GM23248 (cell line): ENCODE results near the gene SMARCC1. TPM values are rescaled to one million over a fixed set of nuclear protein-coding genes. Genes with fewer than 3 reads are reported as not detected.

Experiments used
- DNase-seq: peaks from one replicate; pipeline ENCODE4 v3.0.0-alpha.2; 2015
- H2AFZ ChIP-seq: fragments of 200-600 bp; sonication (generic); 2 replicates; pipeline ENCODE4 v1.6.1; 2016; ENCODE audit warnings: antibody characterized with exemption
- H3F3A ChIP-seq: fragments of 200-600 bp; sonication (generic); 2 replicates; pipeline ENCODE4 v1.6.1; 2016; ENCODE audit warnings: mild to moderate bottlenecking, antibody characterized with exemption, mixed run types; ENCODE audit not compliant: insufficient read depth
- H3K27ac ChIP-seq: fragments of 200-600 bp; sonication (generic); 2 replicates; pipeline ENCODE4 v1.5.1; 2016; ENCODE audit warnings: mild to moderate bottlenecking
- H3K27me3 ChIP-seq: fragments of 200-600 bp; sonication (generic); replicated peaks from 2 replicates; pipeline ENCODE4 v1.6.1; 2016; ENCODE audit warnings: mild to moderate bottlenecking; ENCODE audit not compliant: insufficient read depth
- H3K36me3 ChIP-seq: fragments of 200-600 bp; sonication (generic); 2 replicates; pipeline ENCODE4 v1.6.1; 2016; ENCODE audit warnings: low read depth, mild to moderate bottlenecking
- H3K4me1 ChIP-seq: fragments of 200-600 bp; sonication (generic); 2 replicates; pipeline ENCODE4 v1.6.1; 2016; ENCODE audit warnings: mild to moderate bottlenecking; ENCODE audit not compliant: insufficient read depth
- H3K4me2 ChIP-seq: fragments of 200-600 bp; sonication (generic); one replicate; pipeline ENCODE4 v1.6.1; 2016; ENCODE audit warnings: mild to moderate bottlenecking; ENCODE audit not compliant: unreplicated experiment
- H3K4me3 ChIP-seq: fragments of 200-600 bp; sonication (generic); 2 replicates; pipeline ENCODE4 v1.5.1; 2016; ENCODE audit warnings: mild to moderate bottlenecking
- H3K79me2 ChIP-seq: fragments of 200-600 bp; sonication (generic); 2 replicates; pipeline ENCODE4 v1.6.1; 2016; ENCODE audit warnings: mild to moderate bottlenecking; ENCODE audit not compliant: insufficient read depth
- H3K9ac ChIP-seq: fragments of 200-600 bp; sonication (generic); 2 replicates; pipeline ENCODE4 v1.6.1; 2016; ENCODE audit warnings: mild to moderate bottlenecking
- H3K9me2 ChIP-seq: fragments of 200-600 bp; sonication (generic); 2 replicates; pipeline ENCODE4 v1.6.1; 2016; ENCODE audit warnings: mixed run types, mild to moderate bottlenecking, moderate library complexity; ENCODE audit not compliant: insufficient read depth
- H3K9me3 ChIP-seq: fragments of 200-600 bp; sonication (generic); one replicate; pipeline ENCODE4 v1.6.1; 2017; ENCODE audit warnings: low read depth
- H4K20me1 ChIP-seq: fragments of 200-600 bp; sonication (generic); 2 replicates; pipeline ENCODE4 v1.6.0; 2016; ENCODE audit not compliant: insufficient read depth
- EZH2 ChIP-seq: fragments of 200-600 bp; sonication (generic); IDR thresholded peaks from 2 replicates; pipeline ENCODE4 v1.6.1; 2018; ENCODE audit warnings: antibody characterized with exemption, mild to moderate bottlenecking; ENCODE audit not compliant: insufficient read depth, poor library complexity, severe bottlenecking
- EZH2phosphoT487 ChIP-seq: fragments of 200-600 bp; sonication (generic); IDR thresholded peaks from 2 replicates; pipeline ENCODE4 v1.6.1; 2018; ENCODE audit warnings: antibody characterized with exemption, moderate library complexity, mild to moderate bottlenecking, low read depth; ENCODE audit not compliant: insufficient read depth
- WGBS, 2 experiments: methylation state at CpG; one replicate each; pipeline ENCODE4 v1.1.6; 2015 to 2017; ENCODE audit warnings: low lambda C conversion rate in 2 of 2, low coverage in 1 of 2; ENCODE audit errors: missing lambda C conversion rate in 2 of 2; 5-methylcytosine and 5-hydroxymethylcytosine counted together
- in situ Hi-C: fragments of 300-500 bp; cut with MboI; formaldehyde crosslinking; loops from 2 replicates; pipeline ENCODE4 v1.15.0; 2020
- polyA plus RNA-seq: library from polyadenylated mRNA; unstranded; fragments of >200 nt; fragmentation: Nextera tagmentation; extraction: Ambion mirVana; gene quantifications from 2 replicates; pipeline ENCODE4 v1.2.1, GENCODE V29; 2016
- total RNA-seq: library from RNA; depleted of rRNA; stranded (reverse); fragments of >200 nt; shearing (Covaris generic); gene quantifications from 2 replicates; pipeline ENCODE4 v1.2.3, GENCODE V29; 2014

SMARCC1 gene
- total and polyA plus RNA-seq, 2 experiments from 2014 or later = 31.5 to 40.9 TPM

DNA sequence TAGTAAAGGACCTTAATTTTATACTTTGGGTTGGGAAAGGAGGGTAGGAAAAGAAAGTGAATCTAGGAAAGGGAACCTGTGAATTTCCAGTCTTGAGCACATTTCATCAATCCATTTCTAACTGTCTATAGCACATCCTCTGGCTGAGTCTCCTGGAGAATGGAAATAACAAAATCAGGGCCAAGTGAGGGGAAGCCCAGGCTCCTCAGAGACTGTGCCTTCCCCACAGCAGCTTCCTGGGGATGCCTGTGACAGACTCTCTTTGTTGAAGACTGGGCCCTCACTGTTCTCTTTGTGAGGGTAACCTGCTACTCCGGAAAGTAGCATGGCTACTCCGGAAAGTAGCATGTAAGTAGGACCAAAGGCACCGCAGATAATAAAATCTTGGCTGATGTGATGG is 180.4 kb downstream of the SMARCC1 start:
- peaks cover 9% of the 10 kb centered on the region; the same call in 1 of the 2 replicates for H3K79me2 ChIP-seq
- TF ChIP-seq EZH2phosphoT487 (no peak), EZH2 (no peak)
- DNase-seq = no peak
- no peaks in the 10 kb centered on the region for H3K9me3 ChIP-seq
- H3K27me3 ChIP-seq = no peaks in the 10 kb centered on the region
- H3K4me2 ChIP-seq = no peak overlapping the region
- no peak overlapping the region for H3K4me3 ChIP-seq
- peaks cover 5% of the 10 kb centered on the region; the same call in 1 of the 2 replicates for H4K20me1 ChIP-seq
- H3K27ac ChIP-seq = no peak overlapping the region
- WGBS, 2 experiments = 97 to 99% methylated on average over 3 of the region's 3 CpGs
- H2AFZ ChIP-seq = no peak overlapping the region
- H3K36me3 ChIP-seq = 0 out of 2 replicates have a peak, but pooled peaks cover 5% of the 10 kb centered on the region
- no peaks in the 10 kb centered on the region for H3K9me2 ChIP-seq
- no peaks in the 10 kb centered on the region for H3K4me1 ChIP-seq
- in situ Hi-C loops = no loop called here
- peaks cover 3% of the 10 kb centered on the region; the same call in 1 of the 2 replicates for H3F3A ChIP-seq
- H3K9ac ChIP-seq = no peak overlapping the region

GRCh38 chr3:47594792-47595191 is 186.9 kb downstream of the SMARCC1 start:
- H2AFZ ChIP-seq = no peak overlapping the region
- no peaks in the 10 kb centered on the region for H3K27me3 ChIP-seq
- no peaks in the 10 kb centered on the region for H3F3A ChIP-seq
- 0 out of 2 replicates have a peak, but pooled peaks cover under 1% of the 10 kb centered on the region for H3K36me3 ChIP-seq
- H3K9me3 ChIP-seq = no peaks in the 10 kb centered on the region
- no peak overlapping the region for H3K4me2 ChIP-seq
- no peak overlapping the region for H3K27ac ChIP-seq
- H4K20me1 ChIP-seq = no peaks in the 10 kb centered on the region
- WGBS, 2 experiments = 72 to 73% methylated on average over 3 of the region's 3 CpGs
- H3K4me1 ChIP-seq = no peaks in the 10 kb centered on the region
- in situ Hi-C loops = no loop called here
- no peaks in the 10 kb centered on the region for H3K9me2 ChIP-seq
- no peak for DNase-seq
- no peak overlapping the region for H3K9ac ChIP-seq
- no peak for TF ChIP-seq EZH2
- H3K79me2 ChIP-seq = no peaks in the 10 kb centered on the region; the same call in 1 of the 2 replicates
- H3K4me3 ChIP-seq = no peak overlapping the region

GRCh38 chr3:47592066-47592795 is 189.5 kb downstream of the SMARCC1 start:
- H3K79me2 ChIP-seq = no peaks in the 10 kb centered on the region
- in situ Hi-C loops = no loop called here

DNA sequence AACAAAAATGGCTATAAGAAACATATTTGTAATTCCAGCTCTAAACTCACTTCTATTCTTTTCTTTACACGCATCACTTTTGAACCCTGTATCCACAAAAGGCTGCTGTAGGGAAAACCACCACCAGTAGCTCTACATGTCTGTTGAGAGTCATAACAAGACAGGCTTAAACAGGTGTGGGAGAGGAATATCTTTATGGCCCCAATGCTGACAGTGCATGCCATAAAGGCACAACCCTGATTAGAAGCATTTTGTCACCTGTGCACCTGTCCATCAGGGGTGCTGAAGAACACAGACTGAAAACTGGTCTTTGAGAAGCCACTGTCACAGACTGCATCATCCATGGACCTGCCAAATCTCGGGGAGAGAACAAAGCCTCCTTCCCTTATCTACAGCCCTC is 191.5 kb downstream of the SMARCC1 start:
- H2AFZ ChIP-seq = no peak overlapping the region
- no peak for TF ChIP-seq EZH2phosphoT487
- no peak for TF ChIP-seq EZH2
- no peaks in the 10 kb centered on the region for H3K4me1 ChIP-seq
- no peaks in the 10 kb centered on the region for H3K27me3 ChIP-seq
- no peak overlapping the region for H3K4me3 ChIP-seq
- no peaks in the 10 kb centered on the region for H3K9me3 ChIP-seq
- no peaks in the 10 kb centered on the region for H3K9me2 ChIP-seq
- DNase-seq = no peak
- no peak overlapping the region for H3K9ac ChIP-seq
- in situ Hi-C loops = no loop called here
- no peak overlapping the region for H3K4me2 ChIP-seq
- peaks cover 20% of the 10 kb centered on the region; the same call in 1 of the 2 replicates for H3K36me3 ChIP-seq
- 97 to 98% methylated on average over 2 of the region's 2 CpGs for WGBS, 2 experiments
- H4K20me1 ChIP-seq = no peaks in the 10 kb centered on the region
- no peak overlapping the region for H3K27ac ChIP-seq
- H3F3A ChIP-seq = no peaks in the 10 kb centered on the region
- no peaks in the 10 kb centered on the region for H3K79me2 ChIP-seq

More at GRCh38 chr3:47592066-47592795, 189.5 kb downstream of the SMARCC1 start:
- H3K4me3 ChIP-seq = no peak overlapping the region
- no peaks in the 10 kb centered on the region for H3K27me3 ChIP-seq
- no peak for DNase-seq
- WGBS, 2 experiments = 79 to 84% methylated on average over 4 of the region's 4 CpGs
- H3K27ac ChIP-seq = no peak overlapping the region
- no peaks in the 10 kb centered on the region for H3K9me2 ChIP-seq
- H4K20me1 ChIP-seq = no peaks in the 10 kb centered on the region
- H2AFZ ChIP-seq = no peak overlapping the region
- peaks cover 10% of the 10 kb centered on the region; the same call in 1 of the 2 replicates for H3K36me3 ChIP-seq
- no peaks in the 10 kb centered on the region for H3F3A ChIP-seq
- TF ChIP-seq EZH2phosphoT487 = no peak
- TF ChIP-seq EZH2 = no peak
- H3K4me1 ChIP-seq = no peaks in the 10 kb centered on the region
- no peak overlapping the region for H3K9ac ChIP-seq
- no peaks in the 10 kb centered on the region for H3K9me3 ChIP-seq
- no peak overlapping the region for H3K4me2 ChIP-seq
